H1 (cell line): Measurements from ENCODE around the gene RRBP1.

ENCODE experiments used
- CEBPB ChIP-seq: IDR thresholded peaks from 2 replicates; pipeline ENCODE4 v1.6.1; 2012; ENCODE audit warnings: low read depth, low read length
- JUND ChIP-seq: IDR thresholded peaks from 2 replicates; pipeline ENCODE4 v1.6.1; 2011; ENCODE audit warnings: mild to moderate bottlenecking, improper control_type of control experiment, low read length
- POLR2A ChIP-seq, 2 experiments: IDR thresholded peaks; 1 replicate in 1 of 2; 2 replicates in 1 of 2; pipeline ENCODE4 v1.6.1; 2011; ENCODE audit warnings: low read depth in 2 of 2, low read length in 2 of 2, mild to moderate bottlenecking in 2 of 2; ENCODE audit errors: control extremely low read depth in 1 of 2
- RNF2 ChIP-seq: fragments of 200-900, 300-1000 bp; sonication (generic); IDR thresholded peaks from 2 replicates; pipeline ENCODE4 v1.7.1; 2016; ENCODE audit warnings: borderline replicate concordance, low read depth, mild to moderate bottlenecking, antibody characterized with exemption, low read length; ENCODE audit not compliant: poor library complexity, severe bottlenecking; ENCODE audit errors: missing control alignments
- SP1 ChIP-seq: IDR thresholded peaks from 2 replicates; pipeline ENCODE4 v1.6.1; 2011; ENCODE audit warnings: low read depth, low read length
- SRF ChIP-seq: IDR thresholded peaks from 2 replicates; pipeline ENCODE4 v1.6.1; 2011; ENCODE audit warnings: mild to moderate bottlenecking, low read depth, low read length, moderate library complexity
- TF ChIP-seq, protein P1 (sequence below), 3 experiments: IDR thresholded peaks; 1 replicate in 2 of 3; 2 replicates in 1 of 3; pipeline versions ENCODE4 v1.5.1 to v1.6.1; 2011; ENCODE audit warnings: low read length in 3 of 3, mild to moderate bottlenecking in 3 of 3, inconsistent platforms in 2 of 3, low read depth in 1 of 3, moderate library complexity in 1 of 3; ENCODE audit not compliant: insufficient read depth in 1 of 3; ENCODE audit errors: control extremely low read depth in 1 of 3

DNA sequence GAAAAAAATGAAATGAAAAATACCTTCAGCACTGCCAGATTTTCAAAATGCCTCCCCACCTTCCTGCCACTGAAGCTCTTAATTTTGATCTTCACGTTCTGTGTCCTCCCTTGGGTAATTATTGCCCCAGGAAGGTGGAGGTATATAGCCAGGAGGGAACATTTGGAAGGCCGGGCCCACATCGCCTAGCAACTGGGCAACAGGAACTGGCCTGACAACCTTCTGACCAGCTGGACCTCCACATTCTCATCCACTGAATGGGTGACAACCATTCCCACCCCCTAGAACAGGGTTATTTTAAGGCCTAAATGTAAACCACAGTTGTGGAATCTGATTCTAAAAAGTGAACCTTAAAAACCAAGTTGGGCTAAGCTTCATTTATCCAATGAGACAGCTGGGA lies 3.2 kb downstream of the RRBP1 start:
- no peak for TF ChIP-seq SRF
- TF ChIP-seq, protein P1, sequence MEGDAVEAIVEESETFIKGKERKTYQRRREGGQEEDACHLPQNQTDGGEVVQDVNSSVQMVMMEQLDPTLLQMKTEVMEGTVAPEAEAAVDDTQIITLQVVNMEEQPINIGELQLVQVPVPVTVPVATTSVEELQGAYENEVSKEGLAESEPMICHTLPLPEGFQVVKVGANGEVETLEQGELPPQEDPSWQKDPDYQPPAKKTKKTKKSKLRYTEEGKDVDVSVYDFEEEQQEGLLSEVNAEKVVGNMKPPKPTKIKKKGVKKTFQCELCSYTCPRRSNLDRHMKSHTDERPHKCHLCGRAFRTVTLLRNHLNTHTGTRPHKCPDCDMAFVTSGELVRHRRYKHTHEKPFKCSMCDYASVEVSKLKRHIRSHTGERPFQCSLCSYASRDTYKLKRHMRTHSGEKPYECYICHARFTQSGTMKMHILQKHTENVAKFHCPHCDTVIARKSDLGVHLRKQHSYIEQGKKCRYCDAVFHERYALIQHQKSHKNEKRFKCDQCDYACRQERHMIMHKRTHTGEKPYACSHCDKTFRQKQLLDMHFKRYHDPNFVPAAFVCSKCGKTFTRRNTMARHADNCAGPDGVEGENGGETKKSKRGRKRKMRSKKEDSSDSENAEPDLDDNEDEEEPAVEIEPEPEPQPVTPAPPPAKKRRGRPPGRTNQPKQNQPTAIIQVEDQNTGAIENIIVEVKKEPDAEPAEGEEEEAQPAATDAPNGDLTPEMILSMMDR (IDR thresholded peaks at IDR 0.05; ENCODE audit: control extremely low read depth in 1 of 3, insufficient read depth in 1 of 3, low read depth in 1 of 3, low read length in 3 of 3): no peak
- no peak for TF ChIP-seq POLR2A (IDR thresholded peaks at IDR 0.05; ENCODE audit: control extremely low read depth in 1 of 2, low read depth in 2 of 2, low read length in 2 of 2)
- TF ChIP-seq SP1: no peak
- no peak for TF ChIP-seq RNF2
- no peak for TF ChIP-seq CEBPB
- no peak for TF ChIP-seq JUND
